WTC11 (cell line): Measurements from ENCODE around the gene SNX19. TPM values are rescaled to one million over a fixed set of nuclear protein-coding genes. Genes with fewer than 3 reads are reported as not detected.
A peak's percentile ranks its signal among the peaks of the same experiment; 100 is the strongest.

ENCODE experiments used
- ATAC-seq: fragments of 200-7000 bp; cut with Tn5 transposase; 2 replicates; pipeline ENCODE4 v1.10.0; 2021; ENCODE audit warnings: mild to moderate bottlenecking, moderate library complexity
- CTCF ChIA-PET: fragments of 300-600 bp; sonication (Branson Sonifier 250); formaldehyde crosslinking; loops from one replicate; lab custom pipeline; 2021; ENCODE audit warnings: antibody characterized with exemption; lab: Charles Lee
- POLR2A ChIA-PET: fragments of 350-600 bp; sonication (Branson Sonifier 250); formaldehyde crosslinking; loops from one replicate; lab custom pipeline; 2021; ENCODE audit warnings: antibody characterized with exemption; lab: Charles Lee
- DNase-seq: peaks from one replicate; pipeline ENCODE4 v3.0.0; 2021; ENCODE audit warnings: low spot score
- H3K27ac Mint-ChIP-seq: 2 replicates; pipeline ENCODE4 v1.8.0; 2021; ENCODE audit warnings: mixed read lengths
- H3K27me3 Mint-ChIP-seq: 2 replicates; pipeline ENCODE4 v1.8.0; 2021; ENCODE audit warnings: low read depth, mild to moderate bottlenecking, moderate library complexity, mixed read lengths
- H3K36me3 Mint-ChIP-seq: 2 replicates; pipeline ENCODE4 v1.8.0; 2021; ENCODE audit warnings: mixed read lengths
- H3K4me1 Mint-ChIP-seq: 2 replicates; pipeline ENCODE4 v1.8.0; 2022; ENCODE audit warnings: mixed read lengths
- H3K4me3 Mint-ChIP-seq: 2 replicates; pipeline ENCODE4 v1.8.0; 2021; ENCODE audit warnings: mild to moderate bottlenecking, moderate library complexity, mixed read lengths
- H3K9me3 Mint-ChIP-seq: 2 replicates; pipeline ENCODE4 v1.8.0; 2021; ENCODE audit warnings: mixed read lengths
- CREB1 ChIP-seq: sonication (generic); formaldehyde crosslinking; IDR thresholded peaks from 2 replicates; pipeline ENCODE4 v1.8.0; 2023; ENCODE audit warnings: mild to moderate bottlenecking, missing genetic modification reagents
- EMX1 ChIP-seq: fragments of 250-450 bp; sonication (Bioruptor Pico); IDR thresholded peaks from 2 replicates; pipeline ENCODE4 v1.8.0; 2021; ENCODE audit warnings: mild to moderate bottlenecking
- ESRRA ChIP-seq: sonication (generic); formaldehyde crosslinking; IDR thresholded peaks from 2 replicates; pipeline ENCODE4 v1.8.1; 2022; ENCODE audit warnings: mild to moderate bottlenecking, missing genetic modification reagents, borderline replicate concordance
- GTF2I ChIP-seq: fragments of 250-450 bp; sonication (Bioruptor Pico); conservative IDR thresholded peaks from 2 replicates; pipeline ENCODE4 v1.4.0; 2021; ENCODE audit warnings: mild to moderate bottlenecking
- KAT7 ChIP-seq: sonication (generic); formaldehyde crosslinking; IDR thresholded peaks from 2 replicates; pipeline ENCODE4 v1.8.1; 2023; ENCODE audit warnings: missing genetic modification reagents, mild to moderate bottlenecking, borderline replicate concordance
- MYBL2 ChIP-seq: sonication (generic); formaldehyde crosslinking; IDR thresholded peaks from 2 replicates; pipeline ENCODE4 v1.8.1; 2023; ENCODE audit warnings: mild to moderate bottlenecking, moderate library complexity, missing genetic modification reagents
- NR3C1 ChIP-seq: sonication (generic); formaldehyde crosslinking; conservative IDR thresholded peaks from 2 replicates; pipeline ENCODE4 v1.8.1; 2023; ENCODE audit warnings: low read depth, mild to moderate bottlenecking, missing genetic modification reagents
- PRDM15 ChIP-seq: sonication (generic); formaldehyde crosslinking; IDR thresholded peaks from 2 replicates; pipeline ENCODE4 v1.8.0; 2022; ENCODE audit warnings: missing genetic modification reagents
- PREB ChIP-seq: sonication (generic); formaldehyde crosslinking; IDR thresholded peaks from 2 replicates; pipeline ENCODE4 v1.8.1; 2022; ENCODE audit warnings: mild to moderate bottlenecking, missing genetic modification reagents, moderate library complexity, borderline replicate concordance
- SMAD4 ChIP-seq: sonication (generic); formaldehyde crosslinking; IDR thresholded peaks from 2 replicates; pipeline ENCODE4 v1.8.0; 2022; ENCODE audit warnings: mild to moderate bottlenecking, missing genetic modification reagents
- TCF7 ChIP-seq: sonication (generic); formaldehyde crosslinking; IDR thresholded peaks from 2 replicates; pipeline ENCODE4 v1.8.0; 2022; ENCODE audit warnings: mild to moderate bottlenecking, low read depth, missing genetic modification reagents, moderate library complexity
- ZNF219 ChIP-seq: sonication (generic); formaldehyde crosslinking; IDR thresholded peaks from 2 replicates; pipeline ENCODE4 v1.8.0; 2023; ENCODE audit warnings: missing genetic modification reagents, mild to moderate bottlenecking, borderline replicate concordance
- ZNF232 ChIP-seq: sonication (generic); formaldehyde crosslinking; IDR thresholded peaks from 2 replicates; pipeline ENCODE4 v1.8.0; 2022; ENCODE audit warnings: mild to moderate bottlenecking, missing genetic modification reagents
- ZNF423 ChIP-seq: fragments of 250-450 bp; sonication (Bioruptor Pico); IDR thresholded peaks from 2 replicates; pipeline ENCODE4 v2.1.2; 2022; ENCODE audit warnings: mild to moderate bottlenecking, moderate library complexity
- total RNA-seq: library from RNA; stranded (reverse); gene quantifications from 3 replicates; pipeline ENCODE4 v1.2.3, GENCODE V29; 2021
- TF ChIP-seq, protein P1 (sequence below): sonication (generic); formaldehyde crosslinking; IDR thresholded peaks from 2 replicates; pipeline ENCODE4 v1.8.1; 2022; ENCODE audit warnings: mild to moderate bottlenecking, moderate library complexity, missing genetic modification reagents
- TF ChIP-seq, protein P2 (sequence below): sonication (generic); formaldehyde crosslinking; IDR thresholded peaks from 2 replicates; pipeline ENCODE4 v1.8.1; 2022; ENCODE audit warnings: low read depth, missing genetic modification reagents, borderline replicate concordance
- TF ChIP-seq, protein P3 (sequence below): sonication (generic); formaldehyde crosslinking; IDR thresholded peaks from 2 replicates; pipeline ENCODE4 v1.8.0; 2023; ENCODE audit warnings: mild to moderate bottlenecking, missing genetic modification reagents

The SNX19 gene
- total RNA-seq, 1 experiment from 2014 or later = 25.2 TPM

GRCh38 chr11:130918081-130918480 is 1.8 kb upstream of the SNX19 start:
- H3K4me3 Mint-ChIP-seq = no peak overlapping the region
- H3K27ac Mint-ChIP-seq = no peak overlapping the region
- peaks cover 30% of the 10 kb centered on the region for H3K4me1 Mint-ChIP-seq
- TF ChIP-seq ZNF423 = no peak
- POLR2A ChIA-PET = no interaction called here
- peaks cover 8% of the 10 kb centered on the region; the same call in 1 of the 2 replicates for H3K36me3 Mint-ChIP-seq
- CTCF ChIA-PET = interaction anchor here (2.7 kb wide), 1 partner anchor 14 kb away, joined by 23 read pairs; no protein-coding TSS in a partner anchor
- H3K27me3 Mint-ChIP-seq = peaks cover 27% of the 10 kb centered on the region
- no peak for DNase-seq
- H3K9me3 Mint-ChIP-seq = peaks cover 10% of the 10 kb centered on the region
- ATAC-seq = no peak

GRCh38 chr11:130916910-130917309 is 631 bp upstream of the SNX19 start:
- peaks cover 34% of the 10 kb centered on the region for H3K4me1 Mint-ChIP-seq

GRCh38 chr11:130915603-130916237 is 559 bp downstream of the SNX19 start:
- Mint-ChIP-seq H3K36me3 (peaks cover 8% of the 10 kb centered on the region; the same call in 1 of the 2 replicates), H3K4me1 (peaks cover 27% of the 10 kb centered on the region), H3K27ac (no peak overlapping the region), H3K27me3 (peaks cover 24% of the 10 kb centered on the region), H3K9me3 (peaks cover 5% of the 10 kb centered on the region; the same call in 1 of the 2 replicates), H3K4me3 (peak overlapping the region; percentile 75)
- ChIA-PET CTCF (interaction anchor here (0.5 to 2.7 kb wide), 47 partner anchors 8 to 1496 kb away, joined by 3 to 23 read pairs (median 4); partner anchors contain the start of gene ADAMTS15), POLR2A (interaction anchor here (0.8 to 1.0 kb wide), 2 partner anchors 51 to 467 kb away, joined by 3 read pairs; partner anchors contain the start of gene ADAMTS15)
- TF ChIP-seq MYBL2 (CRISPR knock-in tag) (no peak), PRDM15 (CRISPR knock-in tag) (no peak)
- DNase-seq (no peak), ATAC-seq (no peak)

More at GRCh38 chr11:130916910-130917309, 631 bp upstream of the SNX19 start:
- CTCF ChIA-PET = interaction anchor here (0.6 to 2.7 kb wide), 55 partner anchors 9 to 1495 kb away, joined by 3 to 23 read pairs (median 4); partner anchors contain the start of gene ADAMTS15
- Mint-ChIP-seq H3K27me3 (peaks cover 27% of the 10 kb centered on the region), H3K4me3 (peak overlapping the region; percentile 75), H3K36me3 (peaks cover 8% of the 10 kb centered on the region; the same call in 1 of the 2 replicates), H3K27ac (no peak overlapping the region), H3K9me3 (peaks cover 10% of the 10 kb centered on the region)
- DNase-seq (no peak), ATAC-seq (no peak)
- POLR2A ChIA-PET = interaction anchor here (1.0 kb wide), 1 partner anchor 469 kb away, joined by 3 read pairs; the partner anchor contains the start of gene ADAMTS15
- TF ChIP-seq, protein P1, sequence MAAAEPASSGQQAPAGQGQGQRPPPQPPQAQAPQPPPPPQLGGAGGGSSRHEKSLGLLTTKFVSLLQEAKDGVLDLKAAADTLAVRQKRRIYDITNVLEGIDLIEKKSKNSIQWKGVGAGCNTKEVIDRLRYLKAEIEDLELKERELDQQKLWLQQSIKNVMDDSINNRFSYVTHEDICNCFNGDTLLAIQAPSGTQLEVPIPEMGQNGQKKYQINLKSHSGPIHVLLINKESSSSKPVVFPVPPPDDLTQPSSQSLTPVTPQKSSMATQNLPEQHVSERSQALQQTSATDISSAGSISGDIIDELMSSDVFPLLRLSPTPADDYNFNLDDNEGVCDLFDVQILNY (CRISPR knock-in tag) = no peak
- TF ChIP-seq KAT7 (CRISPR knock-in tag) = no peak
- TF ChIP-seq, protein P2, sequence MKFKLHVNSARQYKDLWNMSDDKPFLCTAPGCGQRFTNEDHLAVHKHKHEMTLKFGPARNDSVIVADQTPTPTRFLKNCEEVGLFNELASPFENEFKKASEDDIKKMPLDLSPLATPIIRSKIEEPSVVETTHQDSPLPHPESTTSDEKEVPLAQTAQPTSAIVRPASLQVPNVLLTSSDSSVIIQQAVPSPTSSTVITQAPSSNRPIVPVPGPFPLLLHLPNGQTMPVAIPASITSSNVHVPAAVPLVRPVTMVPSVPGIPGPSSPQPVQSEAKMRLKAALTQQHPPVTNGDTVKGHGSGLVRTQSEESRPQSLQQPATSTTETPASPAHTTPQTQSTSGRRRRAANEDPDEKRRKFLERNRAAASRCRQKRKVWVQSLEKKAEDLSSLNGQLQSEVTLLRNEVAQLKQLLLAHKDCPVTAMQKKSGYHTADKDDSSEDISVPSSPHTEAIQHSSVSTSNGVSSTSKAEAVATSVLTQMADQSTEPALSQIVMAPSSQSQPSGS (CRISPR knock-in tag) = no peak
- no peak for TF ChIP-seq NR3C1 (CRISPR knock-in tag)
- no peak for TF ChIP-seq ESRRA (CRISPR knock-in tag)
- TF ChIP-seq CREB1 (CRISPR knock-in tag) = no peak
- TF ChIP-seq, protein P3, sequence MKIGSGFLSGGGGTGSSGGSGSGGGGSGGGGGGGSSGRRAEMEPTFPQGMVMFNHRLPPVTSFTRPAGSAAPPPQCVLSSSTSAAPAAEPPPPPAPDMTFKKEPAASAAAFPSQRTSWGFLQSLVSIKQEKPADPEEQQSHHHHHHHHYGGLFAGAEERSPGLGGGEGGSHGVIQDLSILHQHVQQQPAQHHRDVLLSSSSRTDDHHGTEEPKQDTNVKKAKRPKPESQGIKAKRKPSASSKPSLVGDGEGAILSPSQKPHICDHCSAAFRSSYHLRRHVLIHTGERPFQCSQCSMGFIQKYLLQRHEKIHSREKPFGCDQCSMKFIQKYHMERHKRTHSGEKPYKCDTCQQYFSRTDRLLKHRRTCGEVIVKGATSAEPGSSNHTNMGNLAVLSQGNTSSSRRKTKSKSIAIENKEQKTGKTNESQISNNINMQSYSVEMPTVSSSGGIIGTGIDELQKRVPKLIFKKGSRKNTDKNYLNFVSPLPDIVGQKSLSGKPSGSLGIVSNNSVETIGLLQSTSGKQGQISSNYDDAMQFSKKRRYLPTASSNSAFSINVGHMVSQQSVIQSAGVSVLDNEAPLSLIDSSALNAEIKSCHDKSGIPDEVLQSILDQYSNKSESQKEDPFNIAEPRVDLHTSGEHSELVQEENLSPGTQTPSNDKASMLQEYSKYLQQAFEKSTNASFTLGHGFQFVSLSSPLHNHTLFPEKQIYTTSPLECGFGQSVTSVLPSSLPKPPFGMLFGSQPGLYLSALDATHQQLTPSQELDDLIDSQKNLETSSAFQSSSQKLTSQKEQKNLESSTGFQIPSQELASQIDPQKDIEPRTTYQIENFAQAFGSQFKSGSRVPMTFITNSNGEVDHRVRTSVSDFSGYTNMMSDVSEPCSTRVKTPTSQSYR = no peak
- TF ChIP-seq PREB (CRISPR knock-in tag) = no peak
- no peak for TF ChIP-seq TCF7 (CRISPR knock-in tag)
- TF ChIP-seq EMX1 = no peak
- TF ChIP-seq ZNF232 (CRISPR knock-in tag) = no peak
- no peak for TF ChIP-seq GTF2I
- no peak for TF ChIP-seq ZNF219
- TF ChIP-seq SMAD4 (CRISPR knock-in tag) = no peak
